Choroid plexus epithelial cell (primary cell): ENCODE measurements around the gene ID2.

ENCODE experiments used
- DNase-seq: peaks from one replicate; pipeline ENCODE4 v3.0.0-alpha.2; 2010; ENCODE audit warnings: low read depth
- H3K4me3 ChIP-seq: 2 replicates; pipeline ENCODE4 v1.5.1; 2011; ENCODE audit warnings: low read depth, mild to moderate bottlenecking, control low read depth, low read length, moderate library complexity
- TF ChIP-seq, protein P1 (sequence below): conservative IDR thresholded peaks from 2 replicates; pipeline ENCODE4 v1.5.1; 2011; ENCODE audit warnings: low read depth, mild to moderate bottlenecking, control low read depth, inconsistent platforms, low read length, moderate library complexity

ID2 gene

GRCh38 chr2:8661235-8661634 lies 20.6 kb upstream of the ID2 start:
- DNase-seq: no peak
- TF ChIP-seq, protein P1, sequence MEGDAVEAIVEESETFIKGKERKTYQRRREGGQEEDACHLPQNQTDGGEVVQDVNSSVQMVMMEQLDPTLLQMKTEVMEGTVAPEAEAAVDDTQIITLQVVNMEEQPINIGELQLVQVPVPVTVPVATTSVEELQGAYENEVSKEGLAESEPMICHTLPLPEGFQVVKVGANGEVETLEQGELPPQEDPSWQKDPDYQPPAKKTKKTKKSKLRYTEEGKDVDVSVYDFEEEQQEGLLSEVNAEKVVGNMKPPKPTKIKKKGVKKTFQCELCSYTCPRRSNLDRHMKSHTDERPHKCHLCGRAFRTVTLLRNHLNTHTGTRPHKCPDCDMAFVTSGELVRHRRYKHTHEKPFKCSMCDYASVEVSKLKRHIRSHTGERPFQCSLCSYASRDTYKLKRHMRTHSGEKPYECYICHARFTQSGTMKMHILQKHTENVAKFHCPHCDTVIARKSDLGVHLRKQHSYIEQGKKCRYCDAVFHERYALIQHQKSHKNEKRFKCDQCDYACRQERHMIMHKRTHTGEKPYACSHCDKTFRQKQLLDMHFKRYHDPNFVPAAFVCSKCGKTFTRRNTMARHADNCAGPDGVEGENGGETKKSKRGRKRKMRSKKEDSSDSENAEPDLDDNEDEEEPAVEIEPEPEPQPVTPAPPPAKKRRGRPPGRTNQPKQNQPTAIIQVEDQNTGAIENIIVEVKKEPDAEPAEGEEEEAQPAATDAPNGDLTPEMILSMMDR: no peak

DNA sequence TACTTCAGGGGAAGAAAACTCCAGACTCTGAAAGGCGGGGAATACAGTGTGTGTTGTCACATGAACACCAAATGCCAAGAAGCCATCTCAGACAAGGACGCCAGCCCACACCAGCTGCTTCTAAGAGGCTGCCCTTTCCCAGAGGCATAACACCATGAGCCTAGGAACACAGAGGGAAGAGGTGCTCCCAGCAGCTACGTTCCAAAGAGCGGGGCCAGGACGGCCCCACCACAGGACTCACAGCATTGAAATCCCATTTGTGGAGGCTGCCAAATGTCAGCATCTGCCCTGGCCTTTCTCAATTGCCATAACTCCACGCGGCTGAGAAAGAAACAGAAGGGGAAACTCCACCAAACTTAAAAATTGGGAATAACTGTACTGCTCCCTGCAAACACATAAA lies 20.1 kb upstream of the ID2 start:
- no peak overlapping the region for H3K4me3 ChIP-seq
- TF ChIP-seq, protein P1: no peak
- DNase-seq: peak; percentile 2

More at GRCh38 chr2:8661235-8661634, 20.6 kb upstream of the ID2 start:
- no peak overlapping the region for H3K4me3 ChIP-seq

- TF ChIP-seq, protein P1: peak; percentile 21
- peak; percentile 46 for DNase-seq
- no peak overlapping the region for H3K4me3 ChIP-seq
These were observed 19.5 kb upstream of the ID2 start for GRCh38 chr2:8662239-8662879.

DNA sequence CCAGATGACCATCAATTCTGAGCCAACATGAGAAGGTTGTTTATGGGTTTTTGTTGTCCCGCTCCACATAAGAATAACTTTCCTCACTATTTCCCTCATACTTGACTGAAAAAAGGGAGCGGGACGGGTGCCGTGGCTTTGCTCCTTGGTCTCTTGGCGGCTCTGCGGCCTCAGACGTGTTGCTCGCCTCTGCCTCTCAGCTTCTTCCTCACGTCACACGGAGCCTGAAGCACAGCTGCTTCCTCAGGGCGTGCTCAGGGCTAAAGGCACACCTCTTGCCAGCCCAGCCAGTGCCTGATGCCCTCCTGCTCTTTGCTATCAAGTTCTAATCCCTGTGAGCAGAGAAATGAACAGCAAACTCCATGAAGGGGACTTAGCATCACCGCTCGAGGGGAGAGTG lies 17.9 kb upstream of the ID2 start:
- DNase-seq: no peak
- H3K4me3 ChIP-seq: no peak overlapping the region
- TF ChIP-seq, protein P1: no peak

GRCh38 chr2:8666581-8666980 lies 15.3 kb upstream of the ID2 start:
- DNase-seq: no peak
- TF ChIP-seq, protein P1: no peak
- no peak overlapping the region for H3K4me3 ChIP-seq

GRCh38 chr2:8667896-8668512 lies 13.9 kb upstream of the ID2 start:
- DNase-seq: no peak
- TF ChIP-seq, protein P1: no peak
- H3K4me3 ChIP-seq: no peak overlapping the region
